HG02798 (cell line): ENCODE measurements around the gene PJVK.
"Not testable (repeated sequence)": the region's sequence is repeated elsewhere in the genome, so short reads cannot be mapped to it uniquely, and the experiment has no call there.

Source experiments
- ATAC-seq: cut with Tn5 transposase; IDR thresholded peaks from one replicate; pipeline ENCODE4 v1.9.1; 2021; ENCODE audit warnings: mild to moderate bottlenecking; ENCODE audit not compliant: unreplicated experiment, poor library complexity

PJVK gene, protein sequence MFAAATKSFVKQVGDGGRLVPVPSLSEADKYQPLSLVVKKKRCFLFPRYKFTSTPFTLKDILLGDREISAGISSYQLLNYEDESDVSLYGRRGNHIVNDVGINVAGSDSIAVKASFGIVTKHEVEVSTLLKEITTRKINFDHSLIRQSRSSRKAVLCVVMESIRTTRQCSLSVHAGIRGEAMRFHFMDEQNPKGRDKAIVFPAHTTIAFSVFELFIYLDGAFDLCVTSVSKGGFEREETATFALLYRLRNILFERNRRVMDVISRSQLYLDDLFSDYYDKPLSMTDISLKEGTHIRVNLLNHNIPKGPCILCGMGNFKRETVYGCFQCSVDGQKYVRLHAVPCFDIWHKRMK

DNA sequence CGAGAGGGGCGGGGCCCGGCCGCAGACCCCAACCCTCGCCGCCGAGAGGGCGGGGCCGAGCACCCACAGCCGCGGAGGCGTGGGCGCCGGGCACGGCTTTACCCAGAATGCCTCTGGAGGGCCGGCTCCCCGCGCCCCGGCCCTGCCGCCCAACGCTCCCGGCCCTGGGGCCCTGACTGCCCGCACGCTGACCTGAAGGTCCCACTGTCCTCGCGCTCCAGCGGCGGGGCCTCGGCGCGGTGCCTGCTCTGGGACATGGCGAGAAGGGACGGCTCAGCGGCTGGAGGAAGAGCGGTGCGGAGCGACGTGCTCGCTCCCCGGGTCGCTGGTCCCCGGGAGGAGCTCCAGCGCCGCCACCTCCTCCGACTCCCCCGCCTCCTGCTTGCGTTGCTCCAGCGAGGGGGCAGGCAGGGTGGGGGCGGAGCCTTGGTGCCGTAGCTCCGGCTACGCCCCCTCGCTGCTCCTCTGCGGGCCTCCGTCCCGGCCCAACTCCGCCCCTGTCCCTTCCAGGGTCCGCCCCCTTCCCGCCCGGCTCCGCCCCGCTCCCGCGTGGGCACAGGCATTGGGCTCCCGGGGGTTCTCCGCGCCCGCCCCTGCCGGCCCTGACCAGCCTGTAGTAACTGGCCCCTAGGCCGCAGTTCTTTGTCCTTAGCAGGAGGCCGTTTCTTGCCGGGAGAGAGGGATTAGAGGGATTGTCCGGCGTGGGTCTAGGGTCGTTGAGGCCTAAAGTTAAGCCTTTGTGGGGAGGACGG, at the start of gene PJVK, which contains the start of gene PRKRA:
Gene PJVK (plus strand): TSS at position 605 of the 752 bp plus-strand sequence. CDS start 2,032 bp downstream, outside the sequence.
Gene PRKRA (minus strand): TSS at position 402 of the 752 bp plus-strand sequence. CDS start 145 bp downstream, at position 257.
- ATAC-seq = peak; percentile 86

- ATAC-seq = no peak
These were observed 49.2 kb upstream of the PJVK start for GRCh38 chr2:178401994-178402437.

GRCh38 chr2:178403671-178404306, 47.4 kb upstream of the PJVK start:
- peak; percentile 42 for ATAC-seq

DNA sequence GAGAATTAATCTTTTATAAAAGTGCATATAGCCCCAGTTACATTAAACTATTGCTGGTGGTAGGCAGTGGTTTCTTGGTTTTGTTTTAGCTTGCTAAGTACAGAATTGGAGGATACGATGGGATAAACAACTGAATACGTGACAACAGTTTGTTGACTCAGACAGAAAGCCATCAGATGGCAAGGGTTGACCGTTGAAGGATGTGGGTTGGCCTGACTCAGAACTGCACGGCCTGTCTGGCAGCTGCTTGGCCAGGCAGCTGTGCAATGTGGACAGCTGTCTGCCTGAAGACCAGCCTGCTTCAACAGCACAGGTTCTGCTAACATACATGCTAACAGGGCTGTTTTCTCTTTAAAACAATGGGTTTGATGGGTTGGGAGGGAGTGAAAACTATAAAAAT, 46.8 kb upstream of the PJVK start:
- peak; percentile 100 for ATAC-seq

DNA sequence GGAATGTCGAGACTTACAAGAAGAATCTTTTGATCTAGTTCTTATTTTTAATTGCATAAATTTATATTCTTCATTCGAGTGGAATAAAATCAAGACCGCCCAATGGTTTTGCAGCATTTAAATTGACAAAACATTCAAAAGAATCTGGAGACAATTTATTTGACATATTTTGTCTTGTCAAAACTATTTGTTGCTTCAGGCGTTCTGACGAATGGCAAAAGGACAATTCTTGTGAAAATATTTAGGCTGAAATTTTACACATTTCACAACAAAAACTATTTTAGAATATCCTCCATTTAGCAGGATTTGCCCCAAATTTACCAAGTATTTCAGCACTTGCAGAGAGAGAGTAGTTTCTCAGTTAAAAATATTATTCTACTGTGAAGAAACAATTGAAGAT, 41.9 kb upstream of the PJVK start:
- no peak for ATAC-seq

GRCh38 chr2:178412047-178412446, 39.1 kb upstream of the PJVK start:
- no peak for ATAC-seq

DNA sequence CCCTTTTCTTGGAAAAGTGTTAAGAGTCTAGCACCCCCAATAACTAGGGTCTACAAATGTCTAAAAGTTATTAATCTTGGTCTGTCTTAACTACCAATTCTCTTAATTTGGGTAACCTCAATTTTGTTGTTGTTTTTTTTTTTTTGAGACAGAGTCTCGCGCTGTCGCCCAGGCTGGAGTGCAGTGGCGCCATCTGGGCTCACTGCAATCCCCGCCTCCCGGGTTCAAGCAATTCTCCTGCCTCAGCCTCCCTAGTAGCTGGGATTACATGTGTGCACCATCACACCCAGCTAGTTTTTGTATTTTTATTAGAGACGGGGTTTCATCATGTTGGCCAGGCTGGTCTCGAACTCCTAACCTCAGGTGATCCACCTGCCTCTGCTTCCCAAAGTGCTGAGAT, 38.7 kb upstream of the PJVK start:
- ATAC-seq = not testable (repeated sequence)

DNA sequence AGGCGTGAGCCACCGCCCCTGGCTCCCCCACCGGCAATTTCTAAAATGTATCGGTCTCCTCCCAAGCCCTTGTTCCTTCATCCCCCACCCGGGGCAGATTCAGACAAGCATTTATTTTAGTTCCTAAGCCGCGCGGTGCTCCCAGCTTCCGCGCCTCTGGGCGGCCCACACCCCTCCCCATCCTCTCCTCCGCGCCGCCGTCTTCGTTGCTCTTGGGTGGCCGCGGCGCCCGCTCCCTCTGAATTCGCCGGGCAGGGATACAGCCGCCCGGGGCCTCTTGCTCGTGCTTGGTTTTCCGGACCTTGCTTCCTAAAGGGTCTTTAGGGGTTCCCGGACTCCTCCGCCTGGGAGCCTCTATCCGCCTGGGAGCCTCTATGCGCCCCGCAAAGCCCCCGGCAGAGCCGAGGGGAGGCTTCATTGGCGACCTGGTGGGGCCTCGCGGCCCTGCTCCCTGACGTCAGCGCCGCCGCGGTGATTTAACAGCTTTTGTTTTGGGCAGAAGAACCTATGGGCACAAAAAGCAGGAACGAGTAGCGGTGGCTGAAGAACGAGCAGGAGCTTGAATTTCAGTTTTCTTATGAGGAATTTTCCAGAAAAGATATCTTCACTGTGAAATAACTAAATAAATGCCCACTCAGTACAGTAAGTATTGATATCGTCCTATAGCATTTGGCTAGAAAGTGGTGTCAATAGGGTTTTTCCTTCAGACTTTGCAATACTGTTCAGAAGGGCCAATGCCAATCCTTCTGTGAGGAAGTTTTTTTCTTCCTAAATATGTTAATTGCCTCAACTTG, 37.5 kb upstream of the PJVK start:
- peak; percentile 85 for ATAC-seq

DNA sequence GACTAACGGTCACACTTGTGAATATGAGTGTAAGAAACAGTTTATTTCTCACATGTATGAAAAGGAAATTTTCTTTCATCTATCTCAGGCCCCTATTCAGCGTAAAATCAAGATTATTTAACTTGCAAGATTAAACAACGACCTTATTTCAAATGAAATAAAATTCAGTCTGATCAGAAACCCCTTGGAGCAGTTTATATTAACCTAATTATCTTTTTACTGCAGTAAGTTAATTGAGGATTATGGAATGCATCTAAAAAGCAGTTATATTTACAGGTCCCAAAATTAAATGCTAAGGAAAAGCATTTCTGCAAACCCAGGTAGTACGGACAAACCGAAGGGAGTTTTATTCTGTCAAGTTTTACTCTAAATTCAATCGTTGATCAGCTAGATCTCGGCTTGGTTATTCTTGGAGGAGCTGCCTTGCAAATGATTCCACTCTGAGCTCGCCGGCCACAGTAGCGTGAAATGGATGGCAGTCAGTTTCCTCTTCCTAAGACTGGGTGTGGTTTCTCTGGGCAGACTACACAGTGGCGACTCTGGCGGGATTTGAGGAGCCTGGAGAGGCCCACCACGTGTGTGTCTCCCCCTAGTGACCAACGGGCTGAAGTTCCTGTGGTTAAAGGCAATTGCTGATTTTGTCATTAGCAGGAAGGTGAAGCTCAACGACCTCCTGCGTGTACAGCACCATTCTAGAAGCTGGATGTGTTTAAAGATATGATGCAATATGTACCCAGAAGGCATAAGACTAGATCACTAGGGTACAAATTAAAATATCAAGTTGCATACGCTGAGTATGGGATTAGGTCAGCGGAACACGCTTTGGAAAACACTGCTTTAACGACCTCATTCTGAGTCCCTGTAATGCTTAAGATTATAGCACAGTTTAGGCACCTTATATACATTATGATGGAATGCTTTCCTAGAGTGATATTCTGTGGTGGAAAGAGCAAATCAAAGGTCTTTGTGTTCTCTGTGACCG, 36.6 kb upstream of the PJVK start:
- peak; percentile 84 for ATAC-seq

- no peak for ATAC-seq
These were observed 35.2 kb upstream of the PJVK start for GRCh38 chr2:178415979-178416378.

GRCh38 chr2:178417916-178418315, 33.3 kb upstream of the PJVK start:
- no peak for ATAC-seq

GRCh38 chr2:178418426-178418825, 32.8 kb upstream of the PJVK start:
- no peak for ATAC-seq

DNA sequence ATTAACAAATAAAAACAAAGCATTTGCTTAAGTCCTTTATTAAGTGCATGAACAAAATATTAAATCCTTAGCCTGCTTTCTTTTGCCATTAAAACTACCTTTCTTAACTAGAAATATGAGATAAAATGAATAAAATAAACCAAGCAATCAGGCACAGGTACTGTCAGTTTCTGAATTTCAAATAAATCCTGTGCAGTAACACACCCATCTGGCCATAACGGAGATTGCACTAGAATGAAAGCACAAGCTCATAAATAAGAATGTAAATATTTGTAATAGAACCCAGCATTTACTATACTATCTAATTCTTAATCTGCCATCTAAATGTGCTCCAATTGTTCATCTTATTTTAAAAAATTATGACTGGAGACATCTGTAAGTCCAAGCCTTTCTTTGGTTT, 32.1 kb upstream of the PJVK start:
- no peak for ATAC-seq

DNA sequence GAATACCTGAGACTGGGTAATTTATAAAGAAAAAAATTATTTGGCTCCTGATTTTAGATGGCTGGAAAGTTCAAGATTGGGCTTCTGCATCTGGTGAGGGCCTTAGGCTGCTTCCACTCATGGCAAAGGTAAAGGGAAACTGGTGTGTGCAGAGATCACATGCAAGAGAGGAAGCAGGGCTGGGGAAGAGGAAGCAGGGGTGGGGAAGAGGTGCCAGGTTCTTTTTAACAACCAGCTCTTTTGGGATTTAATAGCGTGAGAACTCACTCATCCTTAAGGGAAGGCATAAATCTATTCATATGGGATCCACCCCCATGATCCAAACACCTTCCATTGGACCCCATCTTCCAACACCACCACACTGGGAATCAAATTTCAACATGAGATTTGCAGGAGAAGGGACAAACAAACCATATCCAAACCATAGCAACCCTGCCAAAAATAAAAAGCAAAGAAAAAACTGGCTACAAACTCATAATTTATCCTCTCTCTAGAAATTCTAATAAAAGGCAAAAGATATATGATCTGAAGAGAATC, 30.6 kb upstream of the PJVK start:
- no peak for ATAC-seq

- no peak for ATAC-seq
These were observed 29.1 kb upstream of the PJVK start for GRCh38 chr2:178422097-178422496.

DNA sequence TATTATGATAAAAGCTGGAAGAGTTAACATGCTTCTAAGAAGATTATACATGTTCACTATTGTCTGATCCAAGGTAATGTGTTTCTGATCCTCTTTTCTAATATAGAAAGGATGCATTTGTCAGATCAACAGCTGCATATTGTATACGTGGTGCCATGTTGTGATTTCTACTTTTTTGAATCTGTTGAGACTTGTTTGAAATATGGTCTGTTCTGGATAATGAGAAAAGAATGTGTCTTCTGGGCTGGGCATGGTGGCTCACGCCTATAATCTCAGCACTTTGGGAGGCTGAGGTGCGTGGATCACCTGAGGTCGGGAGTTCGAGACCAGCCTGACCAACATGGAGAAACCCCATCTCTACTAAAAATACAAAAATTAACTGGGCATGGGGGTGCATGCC, 27.4 kb upstream of the PJVK start:
- not testable (repeated sequence) for ATAC-seq

- no peak for ATAC-seq
These were observed 25.8 kb upstream of the PJVK start for GRCh38 chr2:178425255-178425827.

DNA sequence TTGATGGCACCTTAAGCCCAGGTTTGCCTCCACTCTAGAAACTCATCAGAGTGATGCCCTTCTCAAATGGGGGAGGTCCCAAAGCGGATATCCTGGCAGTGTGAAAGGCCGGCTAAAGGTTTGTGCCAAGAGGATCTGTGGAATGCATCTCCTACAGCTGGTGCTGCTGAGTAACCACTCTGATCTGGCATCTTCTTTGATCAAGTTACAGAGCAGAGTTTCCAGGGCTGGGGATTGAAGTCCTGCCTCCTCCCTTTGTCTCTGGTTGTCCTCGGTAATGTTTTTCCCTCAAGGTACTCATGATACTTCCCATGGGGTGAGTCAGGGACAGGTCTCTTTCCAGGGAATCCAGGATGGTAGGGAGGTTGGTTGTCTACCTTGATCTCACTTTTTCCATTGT, 24.8 kb upstream of the PJVK start:
- no peak for ATAC-seq
